SH-SY5Y (cell line): ENCODE measurements around the gene YEATS2.

Source experiments
- GATA2 ChIP-seq: IDR thresholded peaks from 2 replicates; pipeline ENCODE4 v1.6.1; 2011; ENCODE audit warnings: mild to moderate bottlenecking, low read depth, low read length
- GATA3 ChIP-seq: IDR thresholded peaks from 2 replicates; pipeline ENCODE4 v1.6.1; 2011; ENCODE audit warnings: low read depth, mild to moderate bottlenecking, low read length, moderate library complexity

DNA sequence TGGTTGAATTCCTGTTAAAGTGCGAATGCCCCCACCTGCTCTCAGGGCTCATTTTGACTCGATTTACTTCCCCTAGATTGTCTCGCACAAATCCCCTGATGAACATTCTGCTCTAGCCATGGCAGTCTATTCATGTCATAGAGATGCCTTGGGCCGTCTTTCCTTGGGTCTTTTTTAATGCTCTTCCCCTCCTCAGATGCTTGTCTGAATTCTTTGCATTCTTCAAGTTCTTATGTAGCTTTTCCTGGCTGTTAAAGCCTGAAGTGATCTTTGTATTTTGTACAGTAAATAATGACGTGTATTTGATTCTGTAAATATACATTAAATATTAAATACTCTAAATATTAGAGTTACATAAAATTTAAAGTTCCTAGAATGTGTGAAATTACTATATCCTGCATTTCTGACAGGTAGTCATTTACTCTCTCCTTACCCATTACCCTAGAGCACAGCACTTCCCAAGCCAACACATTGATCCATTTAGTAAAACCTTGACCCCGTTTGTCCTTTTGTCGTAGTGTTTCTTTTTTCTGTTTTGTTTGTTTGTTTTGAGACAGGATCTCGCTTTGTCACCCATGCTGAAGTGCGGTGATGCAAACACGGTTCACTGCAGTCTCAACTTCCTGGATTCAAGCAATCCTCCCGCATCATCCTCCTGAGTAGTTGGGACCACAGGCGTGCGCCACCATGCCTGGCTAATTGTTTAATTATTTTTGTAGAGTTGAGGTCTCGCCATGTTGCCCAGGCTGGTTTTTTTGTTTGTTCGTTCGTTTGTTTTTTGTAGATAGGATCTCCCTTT is 47.9 kb downstream of the YEATS2 start:
- TF ChIP-seq GATA3 (no peak), GATA2 (no peak)
